Endothelial cell of umbilical vein (primary cell): Measurements from ENCODE around the gene NAV2. TPM values are rescaled to one million over a fixed set of nuclear protein-coding genes. Genes with fewer than 3 reads are reported as not detected.

ENCODE experiments used
- BruUV-seq: library from RNA; stranded (reverse); fragments of 400-500 nt; replicated peaks from 2 replicates; lab custom pipeline; 2021; lab: Mats Ljungman, UMichigan
- CTCF ChIA-PET: fragments of 300-600, 350-600 bp; sonication (Branson Sonifier 250); formaldehyde crosslinking; loops from one replicate; lab custom pipeline; 2021; ENCODE audit warnings: antibody characterized with exemption, inconsistent platforms; lab: Charles Lee
- POLR2A ChIA-PET: fragments of 300-600, 350-600 bp; sonication (Branson Sonifier 250); formaldehyde crosslinking; loops from one replicate; lab custom pipeline; 2021; ENCODE audit warnings: antibody characterized with exemption, inconsistent platforms; lab: Charles Lee
- DNase-seq: peaks from one replicate; pipeline ENCODE4 v3.0.0-alpha.2; 2011; ENCODE audit warnings: low read depth, low spot score
- FAIRE-seq: peaks from 2 replicates; lab custom pipeline; 2011; peaks lifted over from hg19 to GRCh38; lab: Jason Lieb, UNC
- H2AFZ ChIP-seq: 2 replicates; pipeline ENCODE4 v1.6.0; 2012; ENCODE audit warnings: low read depth, low read length, control low read depth, inconsistent platforms
- H3K27ac ChIP-seq: 2 replicates; pipeline ENCODE4 v1.5.1; 2011; ENCODE audit warnings: low read depth, mild to moderate bottlenecking, control low read depth, low read length, moderate library complexity; ENCODE audit not compliant: insufficient read depth
- H3K27me3 ChIP-seq, 2 experiments: 2 replicates each; pipeline versions ENCODE4 v1.6.0 to v1.6.1; 2011; ENCODE audit warnings: low read length in 2 of 2, mixed read lengths in 1 of 2; ENCODE audit not compliant: control insufficient read depth in 2 of 2, insufficient read depth in 2 of 2
- H3K36me3 ChIP-seq, 2 experiments: 2 replicates in 1 of 2; 3 replicates in 1 of 2; pipeline ENCODE4 v1.5.1; 2011; ENCODE audit warnings: low read length in 2 of 2, mild to moderate bottlenecking in 1 of 2, moderate library complexity in 1 of 2; ENCODE audit not compliant: control insufficient read depth in 2 of 2, insufficient read depth in 2 of 2; ENCODE audit errors: extremely low read depth in 1 of 2
- H3K4me1 ChIP-seq: 3 replicates; pipeline ENCODE4 v1.5.1; 2011; ENCODE audit warnings: mild to moderate bottlenecking, low read length; ENCODE audit not compliant: control insufficient read depth, insufficient read depth; ENCODE audit errors: extremely low read depth
- H3K4me2 ChIP-seq: 2 replicates; pipeline ENCODE4 v1.6.1; 2011; ENCODE audit warnings: low read length, control low read depth, mixed read lengths; ENCODE audit not compliant: insufficient read depth
- H3K4me3 ChIP-seq, 3 experiments: fragments of 200-600 bp in 1 of 3; sonication (generic), shearing (Covaris generic) in 1 of 3; replicated peaks in 1 of 3; 2 replicates each; pipeline ENCODE4 v1.5.1; 2011 to 2016; ENCODE audit warnings: control low read depth in 3 of 3, low read length in 3 of 3, mild to moderate bottlenecking in 2 of 3, inconsistent platforms in 1 of 3, low read depth in 1 of 3, moderate library complexity in 1 of 3; ENCODE audit not compliant: insufficient read depth in 1 of 3
- H3K79me2 ChIP-seq: 2 replicates; pipeline ENCODE4 v1.6.0; 2012; ENCODE audit warnings: low read length, inconsistent platforms; ENCODE audit not compliant: control insufficient read depth, insufficient read depth
- H3K9ac ChIP-seq: replicated peaks from 2 replicates; pipeline ENCODE3; 2011; ENCODE audit warnings: low read length, control low read depth; ENCODE audit not compliant: insufficient read depth; ENCODE audit errors: extremely low read depth
- H3K9me1 ChIP-seq: replicated peaks from 3 replicates; pipeline ENCODE4 v1.6.0; 2011; ENCODE audit warnings: mild to moderate bottlenecking, low read length; ENCODE audit not compliant: control insufficient read depth, insufficient read depth; ENCODE audit errors: extremely low read depth
- H3K9me3 ChIP-seq: replicated peaks from 2 replicates; pipeline ENCODE4 v1.5.1; 2012; ENCODE audit warnings: low read length, inconsistent platforms; ENCODE audit not compliant: control insufficient read depth, insufficient read depth
- H4K20me1 ChIP-seq: replicated peaks from 2 replicates; pipeline ENCODE3; 2011; ENCODE audit warnings: mild to moderate bottlenecking, low read length; ENCODE audit not compliant: control insufficient read depth, insufficient read depth; ENCODE audit errors: extremely low read depth
- CTCF ChIP-seq, 2 donors: IDR thresholded peaks; 1 replicate in 1 of 2; 2 replicates in 1 of 2; pipeline ENCODE4 v1.5.1; 2011; ENCODE audit warnings: low read length in 2 of 2, mild to moderate bottlenecking in 2 of 2, moderate library complexity in 2 of 2, control low read depth in 1 of 2, inconsistent platforms in 1 of 2, low read depth in 1 of 2; ENCODE audit not compliant: insufficient read depth in 1 of 2; ENCODE audit errors: extremely low read depth in 1 of 2
- EZH2 ChIP-seq: IDR thresholded peaks from 2 replicates; pipeline ENCODE4 v1.6.1; 2012; ENCODE audit warnings: borderline replicate concordance, low read depth, mild to moderate bottlenecking, moderate library complexity, low read length, inconsistent platforms; ENCODE audit not compliant: severe bottlenecking
- FOS ChIP-seq: IDR thresholded peaks from 2 replicates; pipeline ENCODE4 v1.6.1; 2011; ENCODE audit warnings: mild to moderate bottlenecking, low read length, moderate library complexity, borderline replicate concordance; ENCODE audit not compliant: insufficient read depth
- GATA2 ChIP-seq: IDR thresholded peaks from 2 replicates; pipeline ENCODE4 v1.7.0; 2011; ENCODE audit warnings: low read depth, mild to moderate bottlenecking, moderate library complexity, mixed read lengths, low read length; ENCODE audit not compliant: insufficient read length, insufficient read depth
- JUN ChIP-seq: IDR thresholded peaks from 2 replicates; pipeline ENCODE4 v1.6.1; 2011; ENCODE audit warnings: borderline replicate concordance, low read depth; ENCODE audit not compliant: insufficient read length, insufficient read depth
- MAX ChIP-seq: IDR thresholded peaks from 2 replicates; pipeline ENCODE4 v1.6.1; 2011; ENCODE audit not compliant: insufficient read depth, insufficient read length
- MYC ChIP-seq: IDR thresholded peaks from one replicate; pipeline ENCODE4 v1.6.1; 2011; ENCODE audit warnings: mild to moderate bottlenecking, low read depth, low read length
- POLR2A ChIP-seq: IDR thresholded peaks from 2 replicates; pipeline ENCODE4 v1.6.1; 2012; ENCODE audit warnings: low read depth, mild to moderate bottlenecking, control low read depth, low read length
- POLR2AphosphoS5 ChIP-seq: IDR thresholded peaks from 2 replicates; pipeline ENCODE4 v1.6.1; 2012; ENCODE audit warnings: low read depth, mild to moderate bottlenecking, control low read depth, low read length, moderate library complexity; ENCODE audit not compliant: insufficient read depth
- dilution Hi-C: fragments of 300-500 bp; cut with MboI; formaldehyde crosslinking; loops from one replicate; pipeline ENCODE4 v1.15.0; 2019; ENCODE audit warnings: low sequenced_read_pairs; ENCODE audit not compliant: extremely low pct_ligation_motif_present
- intact Hi-C: fragments of 100-400 bp; cut with micrococcal nuclease; formaldehyde crosslinking; loops from one replicate; pipeline ENCODE4 v1.10.0; 2022
- polyA plus RNA-seq, 4 experiments: library from polyadenylated mRNA; depleted of rRNA in 3 of 4; stranded (reverse) in 3 of 4; unstranded in 1 of 4; fragments of >200 nt; gene quantifications; 2 replicates each; pipeline versions ENCODE4 v1.2.1 to v1.2.3, GENCODE V29; 2011 to 2012; ENCODE audit warnings: missing spikeins in 1 of 4
- total RNA-seq: library from RNA; stranded (reverse); gene quantifications from 2 replicates; pipeline ENCODE4 v1.2.3, GENCODE V29; 2021

Gene NAV2
- total and polyA plus RNA-seq, 2 donors (not counting 3 experiments of a cell fraction or from before 2014, with no cell fraction given) = 10.9 to 68.0 TPM

- no peak overlapping the region for H3K4me2 ChIP-seq
- H3K27ac ChIP-seq = no peak overlapping the region
- no peak overlapping the region for H3K9ac ChIP-seq
- FAIRE-seq (no peak), DNase-seq (no peak)
- H3K4me3 ChIP-seq = no peak overlapping the region
- H3K79me2 ChIP-seq = no peaks in the 10 kb centered on the region
- intact Hi-C loops = no loop called here
- no TSS peak for BruUV-seq
- no peaks in the 10 kb centered on the region for H3K4me1 ChIP-seq
- ChIA-PET CTCF (interaction anchor here (1.0 kb wide), 1 partner anchor 98 kb away, joined by 3 read pairs; no protein-coding TSS in a partner anchor), POLR2A (no interaction called here)
- H3K27me3 ChIP-seq = no peaks in the 10 kb centered on the region
- peaks cover 9 to 15% of the 10 kb centered on the region in 2 experiments for H3K36me3 ChIP-seq
- TF ChIP-seq POLR2A (no peak), EZH2 (no peak), FOS (no peak), JUN (no peak), MAX (no peak), MYC (no peak), POLR2AphosphoS5 (no peak), CTCF (IDR thresholded peaks at IDR 0.05; ENCODE audit: extremely low read depth in 1 of 2, insufficient read depth in 1 of 2, low read depth in 1 of 2, low read length in 2 of 2) (no peak), GATA2 (no peak)
- H3K9me1 ChIP-seq = no peaks in the 10 kb centered on the region
- dilution Hi-C loops = no loop called here
- H3K9me3 ChIP-seq = no peaks in the 10 kb centered on the region
- no peaks in the 10 kb centered on the region for H4K20me1 ChIP-seq
- H2AFZ ChIP-seq = no peak overlapping the region
These were observed 338.1 kb downstream of the NAV2 start for GRCh38 chr11:20050551-20051333.
